CD4-positive, alpha-beta T cell treated with Interleukin-4 for 1 hour (primary cell): ENCODE results near the gene ABI3BP.

Source experiments
- DNase-seq, 2 donors: peaks; one replicate each; pipeline ENCODE4 v3.0.0-alpha.2; 2020 to 2022

The ABI3BP gene

GRCh38 chr3:100879195-100879810, 113.9 kb downstream of the ABI3BP start:
- no peak for DNase-seq

- DNase-seq, result no peak
These were observed 115.9 kb downstream of the ABI3BP start for GRCh38 chr3:100877286-100877685.

- DNase-seq, result no peak
These were observed 118.0 kb downstream of the ABI3BP start for GRCh38 chr3:100875239-100875638.

GRCh38 chr3:100873611-100874010, 119.6 kb downstream of the ABI3BP start:
- DNase-seq, result no peak

- no peak for DNase-seq
These were observed 121.9 kb downstream of the ABI3BP start for GRCh38 chr3:100871306-100871705.

GRCh38 chr3:100869787-100870186, 123.4 kb downstream of the ABI3BP start:
- no peak for DNase-seq

GRCh38 chr3:100868894-100869293, 124.3 kb downstream of the ABI3BP start:
- no peak for DNase-seq

- no peak for DNase-seq
These were observed 125.1 kb downstream of the ABI3BP start for GRCh38 chr3:100868096-100868495.

- no peak for DNase-seq
These were observed 127.8 kb downstream of the ABI3BP start for GRCh38 chr3:100865442-100865841.

GRCh38 chr3:100864471-100865250, 128.6 kb downstream of the ABI3BP start:
- DNase-seq, result no peak

- DNase-seq, result no peak
These were observed 135.4 kb downstream of the ABI3BP start for GRCh38 chr3:100857863-100858262.

- DNase-seq, result no peak
These were observed 136.4 kb downstream of the ABI3BP start for GRCh38 chr3:100856821-100857220.

GRCh38 chr3:100852840-100853239, 140.4 kb downstream of the ABI3BP start:
- DNase-seq, result no peak

- DNase-seq, result no peak
These were observed 142.5 kb downstream of the ABI3BP start for GRCh38 chr3:100850701-100851100.

GRCh38 chr3:100850156-100850555, 143.1 kb downstream of the ABI3BP start:
- DNase-seq, result no peak

- no peak for DNase-seq
These were observed 148.9 kb downstream of the ABI3BP start for GRCh38 chr3:100844063-100844936.

GRCh38 chr3:100838157-100838556, 155.1 kb downstream of the ABI3BP start:
- no peak for DNase-seq

GRCh38 chr3:100836661-100837060, 156.6 kb downstream of the ABI3BP start:
- DNase-seq, result no peak

- no peak for DNase-seq
These were observed 158.9 kb downstream of the ABI3BP start for GRCh38 chr3:100834332-100834731.

GRCh38 chr3:100833483-100833882, 159.7 kb downstream of the ABI3BP start:
- DNase-seq, result no peak

- DNase-seq, result no peak
These were observed 161.6 kb downstream of the ABI3BP start for GRCh38 chr3:100831629-100832028.

GRCh38 chr3:100830931-100831330, 162.3 kb downstream of the ABI3BP start:
- no peak for DNase-seq

GRCh38 chr3:100825574-100825973, 167.6 kb downstream of the ABI3BP start:
- no peak for DNase-seq

GRCh38 chr3:100815583-100815982, 177.6 kb downstream of the ABI3BP start:
- no peak for DNase-seq
